GM18873 (cell line): ENCODE data around the gene PRM3.
"Not testable (repeated sequence)": the region's sequence is repeated elsewhere in the genome, so short reads cannot be mapped to it uniquely, and the experiment has no call there.

ENCODE experiments used
- ATAC-seq: cut with Tn5 transposase; IDR thresholded peaks from one replicate; pipeline ENCODE4 v1.9.1; 2021; ENCODE audit warnings: mild to moderate bottlenecking, moderate library complexity, moderate number of reproducible peaks; ENCODE audit not compliant: unreplicated experiment, low FRiP score

Gene PRM3

DNA sequence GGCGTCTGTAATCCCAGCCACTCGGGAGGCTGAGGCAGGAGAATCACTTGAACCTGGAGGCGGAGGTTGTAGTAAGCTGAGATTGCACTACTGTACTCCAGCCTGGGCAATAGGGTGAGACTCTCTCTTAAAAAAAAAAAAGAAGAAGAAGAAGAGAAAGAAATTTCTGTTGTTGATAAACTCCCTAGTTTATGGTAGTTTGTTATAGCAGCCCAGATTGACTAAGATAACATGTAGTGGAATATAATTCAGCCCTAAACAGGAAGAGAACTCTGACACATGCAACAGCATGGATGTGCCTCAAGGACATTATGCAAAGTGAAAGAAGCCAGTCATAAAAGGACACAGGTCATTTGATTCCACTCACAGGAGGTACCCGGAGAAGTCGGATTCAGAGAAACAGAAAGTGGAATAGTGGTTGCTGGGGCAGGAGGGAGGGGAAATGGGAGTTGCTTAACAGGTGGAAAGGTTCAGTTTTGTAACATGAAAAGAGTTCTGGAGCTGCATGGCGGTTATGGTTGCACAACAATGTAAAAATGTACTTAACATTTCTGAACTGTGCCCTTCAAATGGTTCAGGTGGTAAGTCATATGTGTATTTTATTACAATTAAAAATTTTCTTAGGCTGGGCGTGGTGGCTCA is 33.7 kb upstream of the PRM3 start:
- ATAC-seq, result no peak

DNA sequence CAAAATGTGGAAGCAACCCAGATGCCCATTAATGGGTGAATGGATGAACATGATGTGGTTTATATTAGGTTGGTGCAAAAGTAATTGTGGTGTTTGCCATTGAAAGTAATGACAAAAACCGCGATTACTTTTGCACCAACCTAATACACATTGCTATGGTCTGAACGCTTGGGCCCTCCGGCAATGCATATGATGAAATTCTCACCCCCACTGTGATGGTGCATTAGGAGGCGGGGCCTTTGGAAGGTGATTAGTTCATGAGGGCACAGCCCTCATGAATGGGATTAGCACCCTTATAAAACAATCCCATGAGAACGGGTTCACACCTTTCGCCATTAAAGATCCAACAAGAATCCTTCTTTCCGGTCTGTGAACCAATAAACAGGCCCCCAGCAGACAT is 33.0 kb upstream of the PRM3 start:
- ATAC-seq, result no peak

DNA sequence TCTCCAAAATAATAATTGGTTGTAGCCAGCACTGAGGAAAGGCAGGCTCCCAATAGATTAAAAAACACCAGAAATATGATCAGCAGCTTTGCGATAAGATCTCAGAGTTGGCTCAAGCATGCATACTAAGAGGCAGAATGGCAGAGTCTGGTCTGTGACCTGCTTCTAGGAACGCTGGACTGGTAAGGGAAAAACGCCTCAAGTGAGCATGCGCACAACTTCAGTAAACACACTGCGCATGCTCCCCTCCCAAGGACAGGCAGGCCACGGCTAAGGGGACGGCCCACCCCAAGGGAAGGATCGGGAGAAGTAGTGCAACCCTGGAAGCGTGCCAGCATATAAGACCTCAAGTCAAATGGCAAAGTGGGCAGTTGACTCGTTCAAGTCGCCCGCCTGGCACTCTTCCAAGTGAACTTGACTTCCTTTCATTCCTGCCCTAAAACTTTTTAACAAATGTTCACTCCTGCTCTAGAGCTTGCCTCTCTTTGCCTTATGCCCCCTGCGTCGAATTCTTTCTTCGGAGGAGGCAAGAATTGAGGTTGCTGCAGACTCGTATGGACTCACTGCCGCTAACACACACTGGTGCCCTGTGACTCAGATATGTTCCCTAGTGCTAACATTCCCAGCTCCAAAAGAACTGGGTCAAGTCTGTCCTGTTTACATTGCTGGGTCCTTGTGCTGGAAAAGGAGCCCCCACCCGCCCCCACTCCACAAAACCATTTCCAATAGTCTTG is 30.1 kb upstream of the PRM3 start:
- no peak for ATAC-seq

DNA sequence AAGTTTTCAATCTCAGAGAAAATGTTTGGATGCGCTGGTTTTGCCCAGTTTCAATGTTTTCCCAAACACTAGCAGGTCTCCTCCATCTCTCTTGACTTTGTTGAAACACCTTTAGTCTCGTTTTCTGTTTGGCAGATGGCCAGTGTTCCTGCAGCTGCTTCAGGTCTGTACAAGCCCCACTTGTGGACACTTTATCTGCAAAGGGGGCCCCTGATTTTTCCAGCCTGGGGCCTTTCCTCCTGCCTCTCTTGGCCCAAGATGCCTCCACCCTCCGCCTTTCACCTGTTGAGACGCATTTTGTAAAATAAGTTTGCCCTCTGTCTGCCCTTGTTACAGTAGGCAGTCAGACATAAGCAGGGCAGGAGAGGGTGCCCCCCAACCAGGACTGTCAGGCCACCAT is 29.5 kb upstream of the PRM3 start:
- ATAC-seq, result no peak

DNA sequence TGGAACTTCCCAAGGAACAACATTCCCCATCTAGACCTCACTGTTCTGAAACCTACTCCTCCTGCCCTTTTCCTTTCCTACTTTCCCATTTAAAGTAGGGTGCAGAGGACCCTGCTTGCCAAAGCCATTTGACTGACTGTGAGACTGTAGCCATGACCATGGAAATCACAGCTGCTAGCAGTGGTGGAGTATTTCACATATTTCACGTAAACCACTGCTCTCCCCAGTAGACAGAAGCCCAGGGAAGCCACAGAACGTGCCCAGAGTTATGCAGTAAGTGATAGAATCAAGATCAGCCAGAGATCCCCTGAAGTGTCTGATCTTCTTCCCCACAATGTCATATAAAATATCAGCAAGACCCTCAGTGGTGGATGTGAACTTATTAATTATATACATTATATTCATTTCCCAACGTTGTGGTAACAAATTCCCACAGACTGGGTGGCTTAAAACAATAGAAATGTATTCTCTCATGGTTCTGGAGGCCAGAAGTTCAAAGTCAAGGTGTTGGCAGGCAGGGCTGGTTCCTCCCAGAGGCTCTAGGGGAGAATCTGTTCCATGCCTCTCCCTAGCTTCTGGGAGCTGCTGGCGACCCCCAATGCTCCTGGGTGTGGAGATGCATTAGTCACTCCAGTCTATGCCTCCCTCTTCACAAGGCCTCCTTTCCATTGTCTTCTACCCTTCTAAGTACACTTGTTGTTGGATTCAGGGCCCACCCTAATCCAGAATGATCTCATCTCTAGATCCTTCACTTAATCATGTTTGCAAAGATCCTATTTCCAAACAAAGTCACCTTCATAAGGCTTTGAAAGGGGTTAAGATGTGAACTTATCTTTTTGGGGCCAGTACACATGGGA is 28.4 kb upstream of the PRM3 start:
- ATAC-seq, result no peak

DNA sequence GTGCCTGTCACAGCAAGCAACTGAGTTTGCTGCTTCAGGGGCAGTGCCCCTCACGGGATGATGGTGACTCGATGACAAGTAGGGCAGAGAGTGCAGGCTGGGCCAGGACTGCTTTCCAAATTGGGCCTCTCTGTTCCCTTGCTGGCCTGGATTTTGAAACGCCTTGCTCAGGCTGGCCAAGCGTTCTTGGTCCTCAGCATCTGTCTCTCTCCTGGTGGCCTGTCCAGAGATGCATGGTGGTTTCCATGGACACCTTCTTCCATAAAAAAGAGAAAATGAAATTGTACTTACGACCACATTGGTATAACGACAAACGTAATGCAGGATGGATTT is 27.1 kb upstream of the PRM3 start:
- no peak for ATAC-seq

DNA sequence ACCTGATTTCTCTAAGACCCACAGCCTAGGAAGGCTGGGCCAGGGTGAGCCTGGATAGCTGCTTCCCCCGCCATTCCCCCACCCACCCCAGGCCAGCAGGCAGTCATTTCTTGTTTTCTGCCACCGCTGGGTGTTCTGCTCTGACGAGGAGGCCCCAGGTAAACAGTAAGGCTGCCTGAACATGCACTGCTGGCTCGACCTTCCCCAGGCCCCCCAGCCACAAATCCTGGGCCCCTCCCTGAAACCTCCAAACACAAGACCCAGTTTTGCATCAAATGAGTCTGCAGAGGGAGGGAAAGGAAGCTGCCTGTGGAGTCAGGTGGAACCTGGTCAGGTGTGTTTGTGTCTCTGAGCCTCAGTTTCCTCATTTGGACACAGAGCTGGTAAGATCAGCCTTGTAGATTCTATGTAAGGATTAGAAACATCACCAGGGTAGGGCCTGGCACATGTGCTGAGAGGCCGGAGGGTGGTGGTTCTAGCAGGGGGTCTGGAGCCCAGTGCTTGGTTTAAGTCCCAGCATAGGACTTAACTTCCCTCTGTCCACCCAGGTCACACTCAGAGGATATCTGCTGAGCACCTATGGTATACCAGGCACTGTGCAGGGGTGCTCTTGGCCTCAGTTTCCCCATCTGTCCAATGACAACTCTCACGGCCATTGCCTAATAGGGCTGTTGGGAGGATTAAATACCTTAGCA is 26.6 kb upstream of the PRM3 start:
- ATAC-seq, result no peak

DNA sequence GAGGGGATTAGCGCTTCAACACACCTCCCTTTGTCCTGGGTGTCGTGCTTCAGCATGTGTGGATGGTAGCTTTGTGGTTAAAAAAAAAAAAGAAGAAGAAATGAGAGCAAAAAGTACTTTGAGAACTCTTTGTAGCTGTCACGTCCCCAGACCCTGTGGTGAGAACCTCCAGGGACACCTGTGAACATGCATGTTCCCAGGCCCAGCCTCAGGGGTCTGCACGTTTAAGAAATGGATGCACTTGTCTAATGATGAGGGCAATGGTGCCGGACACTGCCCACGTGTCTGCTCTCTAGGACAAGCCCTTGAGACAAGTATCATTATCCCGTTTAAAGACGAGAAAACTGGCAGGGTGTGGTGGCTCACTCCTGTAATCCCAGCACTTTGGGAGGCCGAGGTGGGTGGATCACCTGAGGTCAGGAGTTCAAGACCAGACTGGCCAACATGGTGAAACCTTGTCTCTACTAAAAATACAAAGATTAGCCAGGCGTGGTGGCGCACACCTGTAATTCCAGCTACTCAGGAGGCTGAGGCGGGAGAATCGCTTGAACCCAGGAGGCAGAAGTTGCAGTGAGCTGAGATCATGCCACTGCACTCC is 25.6 kb upstream of the PRM3 start:
- not testable (repeated sequence) for ATAC-seq

DNA sequence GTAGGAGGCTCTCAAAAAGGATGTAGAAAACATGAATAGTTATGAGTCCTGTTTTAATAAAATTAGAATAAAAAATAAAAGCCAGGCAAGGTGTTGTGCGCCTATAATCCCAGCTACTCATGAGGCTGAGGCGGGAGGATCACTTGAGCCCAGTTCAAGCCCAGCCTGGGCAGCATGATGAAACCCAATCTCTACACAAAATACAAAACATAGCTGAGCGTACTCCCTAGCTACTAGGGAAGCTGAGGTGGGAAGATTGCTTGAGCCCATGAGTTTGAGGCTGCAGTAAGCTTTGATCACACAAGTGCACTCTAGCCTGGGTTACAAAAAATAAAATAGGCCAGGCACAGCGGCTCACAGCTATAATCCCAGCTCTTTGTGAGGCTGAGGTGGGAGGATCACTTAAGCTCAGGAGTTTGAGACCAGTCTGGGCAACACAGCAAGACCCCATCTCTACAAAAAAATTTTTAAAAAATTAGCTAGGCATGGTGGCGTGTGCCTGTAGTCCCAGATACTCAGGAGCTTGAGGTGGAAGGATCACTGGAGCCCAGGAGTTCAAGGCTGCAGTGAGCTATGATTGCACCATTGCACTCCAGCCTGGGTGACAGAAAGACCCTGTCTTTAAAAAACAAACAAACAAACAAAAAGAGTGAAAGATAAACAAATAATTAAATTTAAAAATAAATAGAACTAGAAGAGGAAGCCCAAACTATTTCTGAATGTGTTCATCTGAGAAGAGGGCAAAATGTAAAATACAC is 24.9 kb upstream of the PRM3 start:
- no peak for ATAC-seq

DNA sequence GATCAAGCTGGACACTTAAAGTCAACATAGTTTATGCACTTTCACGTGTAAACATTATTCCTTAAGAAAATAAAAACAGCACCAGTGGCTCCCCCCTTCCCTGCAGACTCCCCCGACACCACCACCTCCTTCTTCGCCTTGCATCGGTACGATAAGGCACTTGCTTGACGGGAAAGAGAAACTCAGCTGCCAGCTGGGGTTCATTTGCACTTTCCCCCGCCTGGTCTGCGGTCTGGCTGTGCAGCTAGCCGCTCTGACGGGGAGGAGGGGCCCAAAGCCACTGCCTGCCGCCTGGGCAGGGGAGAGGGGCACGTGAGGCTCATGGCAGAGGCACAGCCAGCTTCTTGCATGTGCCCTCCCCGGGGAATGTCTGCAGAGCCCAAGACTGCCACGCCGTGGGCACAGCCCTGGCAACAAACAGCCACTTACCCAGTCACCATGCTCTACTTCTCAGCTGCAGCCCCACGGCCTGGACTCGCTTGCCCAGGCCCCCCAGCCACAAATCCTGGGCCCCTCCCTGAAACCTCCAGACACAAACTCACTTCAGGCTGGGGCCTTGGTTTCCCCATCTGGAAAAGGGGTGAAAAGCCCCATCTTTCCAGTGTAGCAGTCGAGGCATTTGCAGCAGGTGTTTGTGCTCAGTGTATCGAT is 24.2 kb upstream of the PRM3 start:
- ATAC-seq, result peak; percentile 66

DNA sequence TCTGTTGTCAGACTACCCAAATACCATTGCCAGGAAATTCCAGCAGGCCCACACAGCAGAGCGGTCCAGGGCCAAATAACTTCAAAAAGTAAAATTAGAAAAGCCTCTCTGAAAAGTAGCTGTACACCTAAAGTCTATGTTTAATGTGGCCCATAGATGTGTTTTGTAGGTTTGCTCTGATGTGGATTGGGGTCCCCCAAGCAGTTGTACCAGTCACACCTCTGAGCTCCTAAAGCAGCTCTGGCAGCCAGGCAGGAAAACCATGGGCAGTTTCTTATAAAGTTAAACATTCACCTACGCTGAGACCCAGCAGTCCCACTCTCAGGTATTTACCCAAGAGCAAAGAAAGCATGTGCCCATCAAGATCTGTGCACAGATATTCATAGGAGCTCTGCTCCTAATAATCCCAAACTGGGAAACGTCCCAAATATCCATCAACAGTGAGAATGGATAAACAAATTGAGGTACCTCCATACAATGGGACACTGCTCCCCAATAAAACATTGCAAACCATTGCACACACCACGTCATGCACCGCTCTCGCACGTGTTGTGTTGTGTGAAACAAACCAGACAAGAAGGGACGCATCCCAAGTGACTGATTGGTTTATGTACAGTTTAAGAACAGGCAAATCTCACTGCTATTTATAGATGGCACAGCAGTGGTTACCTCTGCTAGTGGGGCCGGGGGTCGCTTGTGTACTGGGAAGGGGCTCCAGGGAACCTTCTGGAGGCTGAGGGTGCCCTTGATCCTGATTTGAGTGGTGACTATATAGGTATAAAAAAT is 23.5 kb upstream of the PRM3 start:
- ATAC-seq, result no peak

DNA sequence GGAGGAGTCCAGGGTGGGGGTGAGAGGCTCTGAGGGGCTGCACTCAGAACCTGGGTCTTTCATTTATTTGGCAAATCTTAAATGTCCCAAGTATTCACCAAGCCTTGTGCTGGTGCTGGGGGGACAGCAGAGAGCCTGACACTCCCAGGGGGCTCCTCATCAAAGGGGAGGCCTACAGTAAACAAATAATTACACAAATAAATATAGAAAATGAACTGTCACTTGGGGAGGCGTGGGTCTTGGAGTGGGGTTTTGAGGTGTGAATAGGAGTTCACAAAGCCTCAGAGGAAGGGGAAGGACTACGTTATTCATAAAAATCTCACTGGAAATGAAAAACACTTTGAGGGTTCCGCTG is 22.9 kb upstream of the PRM3 start:
- ATAC-seq, result no peak

DNA sequence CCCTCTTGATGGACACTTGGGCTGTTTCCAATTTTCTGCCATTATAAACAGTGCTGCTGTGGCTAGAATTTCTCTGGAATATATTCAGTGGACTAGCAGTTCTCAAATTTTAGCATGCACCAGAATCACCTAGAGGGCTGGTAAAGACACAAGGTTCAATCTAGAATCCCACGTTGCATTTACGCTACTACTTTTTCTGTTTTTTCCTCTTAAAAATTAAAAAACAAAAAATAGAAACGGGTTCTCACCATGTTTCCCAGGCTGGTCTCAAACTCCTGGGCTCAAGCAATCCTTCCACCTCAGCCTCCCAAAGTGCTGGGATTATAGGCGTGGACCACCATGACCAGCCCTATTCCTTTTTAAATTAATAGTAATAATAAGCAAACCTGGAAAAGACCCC is 22.2 kb upstream of the PRM3 start:
- no peak for ATAC-seq

DNA sequence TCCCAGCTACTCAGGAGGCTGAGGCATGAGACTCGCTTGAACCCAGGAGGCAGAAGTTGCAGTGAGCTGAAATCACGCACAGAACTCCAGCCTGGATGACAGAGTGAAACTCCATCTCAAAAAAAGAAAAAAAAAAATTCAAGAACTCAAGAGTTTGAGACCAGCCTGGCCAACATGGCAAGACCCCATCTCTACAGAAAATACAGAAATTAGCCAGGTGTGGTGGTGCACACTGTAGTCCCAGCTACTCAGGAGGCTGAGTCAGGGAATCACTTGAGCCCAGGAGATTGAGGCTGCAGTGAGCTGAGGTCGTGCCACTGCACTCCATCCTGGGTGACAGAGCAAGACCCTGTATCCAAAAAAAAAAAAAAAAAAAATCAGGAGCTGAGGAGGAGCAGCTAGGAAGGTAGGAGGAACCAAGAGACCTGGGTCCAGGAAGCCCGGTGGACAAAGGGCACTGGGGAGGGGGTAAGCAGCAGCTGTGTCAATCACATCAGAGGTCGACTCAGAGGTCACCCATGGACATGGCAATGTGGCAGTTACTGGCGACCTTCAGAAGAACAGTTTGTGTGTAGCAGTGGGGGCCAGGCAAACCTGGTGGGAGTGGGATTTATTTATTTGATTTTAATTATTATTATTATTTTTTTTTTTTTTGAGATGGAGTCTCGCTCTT is 18.8 kb upstream of the PRM3 start:
- ATAC-seq, result no peak

DNA sequence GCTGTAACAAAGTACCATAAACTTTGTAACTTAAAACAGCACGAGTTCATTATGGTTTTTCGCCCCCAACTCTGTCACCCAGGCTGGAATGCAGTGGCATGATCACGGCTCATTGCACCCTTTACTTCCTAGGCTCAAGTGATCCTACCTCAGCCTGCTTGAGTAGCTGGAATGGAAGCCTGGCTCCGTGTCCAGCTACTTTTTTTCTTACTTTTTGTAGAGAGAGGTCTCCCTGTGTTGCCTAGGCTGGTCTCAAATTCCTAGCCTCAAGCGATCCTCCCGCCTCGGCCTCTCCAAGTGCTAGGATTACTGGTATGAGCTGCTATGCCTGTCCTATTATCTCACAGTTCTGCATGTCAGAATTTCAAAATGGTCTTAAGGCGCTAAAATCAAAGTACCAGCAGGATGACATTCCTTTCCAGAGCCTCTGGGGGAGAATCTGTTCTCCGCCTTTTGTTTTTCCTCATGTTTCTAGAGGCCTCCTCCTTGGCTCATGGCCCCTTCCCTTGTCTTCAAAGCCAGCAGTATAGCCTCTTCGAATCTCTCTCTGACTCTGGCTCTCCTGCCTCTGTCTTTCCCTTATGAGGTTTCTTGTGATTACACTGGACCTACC is 17.8 kb upstream of the PRM3 start:
- ATAC-seq, result no peak

DNA sequence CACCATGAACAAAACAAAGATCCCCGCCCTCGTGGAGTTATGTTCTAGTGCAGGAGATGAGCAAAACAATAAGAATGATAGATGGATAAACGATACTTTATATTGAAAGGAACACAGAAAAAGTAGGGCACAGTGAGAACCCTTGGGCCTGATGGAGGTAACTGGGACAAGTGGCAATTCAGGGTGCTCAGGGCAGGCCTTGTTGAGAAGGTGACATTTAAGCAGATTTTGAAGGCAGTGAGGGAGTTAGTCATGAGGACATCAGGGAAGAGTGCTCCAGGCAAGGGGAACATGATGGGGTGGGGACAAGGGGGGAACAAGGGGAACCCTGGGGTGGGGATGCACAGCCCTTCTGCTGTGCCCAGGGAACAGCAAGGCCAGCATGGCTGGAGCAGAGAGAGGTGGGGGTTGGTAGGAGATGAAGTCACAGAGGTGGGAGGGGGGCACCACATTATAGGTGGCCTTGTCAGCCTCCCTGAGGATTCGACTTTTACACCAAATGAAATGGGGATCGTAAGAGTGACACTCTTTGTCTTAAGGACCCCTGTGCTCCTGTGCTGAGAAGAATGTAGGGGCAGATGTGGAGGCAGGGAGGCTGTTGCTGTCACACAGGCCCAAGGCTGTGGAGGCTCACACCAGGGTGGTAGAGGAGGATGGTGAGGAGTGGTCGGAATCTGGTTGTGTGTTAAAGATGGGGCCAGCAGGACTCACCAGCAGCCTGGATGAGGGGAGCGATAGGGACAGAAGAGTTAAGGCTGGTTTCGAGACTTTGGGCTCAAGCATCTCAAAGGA is 16.9 kb upstream of the PRM3 start:
- ATAC-seq, result no peak

DNA sequence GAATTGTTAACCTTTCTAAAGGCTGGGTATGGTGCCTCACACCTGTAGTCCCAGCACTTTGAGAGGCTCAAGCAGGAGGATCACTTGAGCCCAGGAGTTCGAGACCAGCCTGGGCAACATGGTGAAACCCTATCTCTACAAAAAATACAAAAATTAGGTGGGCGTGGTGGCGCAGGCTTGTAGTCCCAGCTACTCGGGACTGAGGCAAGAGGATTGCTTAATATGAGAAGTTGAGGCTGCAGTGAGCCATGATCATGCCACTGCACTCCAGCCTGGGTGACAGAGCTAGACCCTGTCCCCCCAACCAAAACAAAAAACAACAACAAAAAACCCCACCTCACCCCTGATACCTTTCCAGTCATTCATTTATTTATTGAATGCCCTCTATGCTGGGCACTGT is 16.3 kb upstream of the PRM3 start:
- ATAC-seq, result not testable (repeated sequence)
